AG04449 (cell line): ENCODE data around the gene PRPF19.
A peak's percentile ranks its signal among the peaks of the same experiment; 100 is the strongest.

Experiments used
- CTCF ChIA-PET: fragments of 350-600 bp; formaldehyde crosslinking; extraction: SDS; loops from one replicate; lab custom pipeline; 2021; ENCODE audit warnings: antibody characterized with exemption; lab: Yijun Ruan, JAX
- POLR2A ChIA-PET: fragments of 400-600, 350-600 bp; formaldehyde crosslinking; extraction: SDS; loops from one replicate; lab custom pipeline; 2020; ENCODE audit warnings: antibody characterized with exemption, inconsistent platforms; lab: Yijun Ruan, JAX
- DNase-seq: peaks from one replicate; pipeline ENCODE4 v3.0.0-alpha.2; 2010; ENCODE audit warnings: low read depth, low spot score
- H3K4me3 ChIP-seq: 2 replicates; pipeline ENCODE4 v1.5.1; 2011; ENCODE audit warnings: low read depth, mild to moderate bottlenecking, control low read depth, low read length
- CTCF ChIP-seq: IDR thresholded peaks from one replicate; pipeline ENCODE4 v1.5.1; 2011; ENCODE audit warnings: mild to moderate bottlenecking, moderate library complexity, low read length, control low read depth, inconsistent platforms; ENCODE audit not compliant: insufficient read depth; ENCODE audit errors: missing control alignments

The PRPF19 gene

GRCh38 chr11:60874421-60875365 is 31.7 kb downstream of the PRPF19 start:
- TF ChIP-seq CTCF: no peak
- no peak for DNase-seq
- ChIA-PET CTCF (interaction anchor here (1.6 to 3.9 kb wide), 4 partner anchors 13 to 43 kb away, joined by 7 to 17 read pairs (median 15); no protein-coding TSS in a partner anchor), POLR2A (no interaction called here)
- no peak overlapping the region for H3K4me3 ChIP-seq

- ChIA-PET POLR2A (no interaction called here), CTCF (interaction anchor here (1.6 to 4.5 kb wide), 4 partner anchors 14 to 42 kb away, joined by 5 to 17 read pairs (median 16); no protein-coding TSS in a partner anchor)
- no peak for TF ChIP-seq CTCF
- no peak overlapping the region for H3K4me3 ChIP-seq
- no peak for DNase-seq
Observed at GRCh38 chr11:60873533-60873932, 32.9 kb downstream of the PRPF19 start.

GRCh38 chr11:60872961-60873524 is 33.3 kb downstream of the PRPF19 start:
- POLR2A ChIA-PET: interaction anchor here (0.7 kb wide), 1 partner anchor 15 kb away, joined by 4 read pairs; no protein-coding TSS in a partner anchor
- no peak for TF ChIP-seq CTCF
- no peak overlapping the region for H3K4me3 ChIP-seq
- CTCF ChIA-PET: interaction anchor here (1.2 to 4.5 kb wide), 8 partner anchors 8 to 41 kb away, joined by 3 to 17 read pairs (median 5); no protein-coding TSS in a partner anchor
- peak; percentile 40 for DNase-seq

- H3K4me3 ChIP-seq: no peak overlapping the region
- POLR2A ChIA-PET: interaction anchor here (0.7 to 0.9 kb wide), 2 partner anchors 11 to 15 kb away, joined by 3 to 4 read pairs; no protein-coding TSS in a partner anchor
- TF ChIP-seq CTCF: no peak
- CTCF ChIA-PET: interaction anchor here (1.0 to 4.5 kb wide), 10 partner anchors 9 to 29 kb away, joined by 3 to 15 read pairs (median 5); partner anchors contain the start of gene PTGDR2
- DNase-seq: no peak
Observed at GRCh38 chr11:60872124-60872960, 34.0 kb downstream of the PRPF19 start.

- DNase-seq: no peak
- H3K4me3 ChIP-seq: no peak overlapping the region
- TF ChIP-seq CTCF: no peak
- ChIA-PET POLR2A (interaction anchor here (0.9 kb wide), 1 partner anchor 11 kb away, joined by 3 read pairs; no protein-coding TSS in a partner anchor), CTCF (interaction anchor here (1.0 to 4.5 kb wide), 8 partner anchors 11 to 30 kb away, joined by 4 to 15 read pairs (median 5); partner anchors contain the start of gene PTGDR2)
Observed at GRCh38 chr11:60871378-60872061, 34.9 kb downstream of the PRPF19 start.
